Activated CD4-positive, alpha-beta T cell treated with anti-CD3 and anti-CD28 coated beads, Interleukin-2, amount 50 U/mL, for 4 hours (primary cell): ENCODE results near the gene MAGI3.
"Not testable (repeated sequence)": the region's sequence is repeated elsewhere in the genome, so short reads cannot be mapped to it uniquely, and the experiment has no call there.

Source experiments
- DNase-seq, 2 experiments: peaks; one replicate each; pipeline ENCODE4 v3.0.0-alpha.2; 2020

MAGI3 gene

GRCh38 chr1:113519556-113519955 lies 129.2 kb downstream of the MAGI3 start:
- no peak for DNase-seq

GRCh38 chr1:113530021-113530420 lies 139.7 kb downstream of the MAGI3 start:
- no peak for DNase-seq

GRCh38 chr1:113531321-113531720 lies 141.0 kb downstream of the MAGI3 start:
- no peak for DNase-seq

- no peak for DNase-seq
Observed at GRCh38 chr1:113533061-113533460, 142.7 kb downstream of the MAGI3 start.

- no peak for DNase-seq
Observed at GRCh38 chr1:113534130-113534817, 144.0 kb downstream of the MAGI3 start.

GRCh38 chr1:113534875-113535274 lies 144.6 kb downstream of the MAGI3 start:
- DNase-seq, result no peak

GRCh38 chr1:113536182-113536780 lies 146.0 kb downstream of the MAGI3 start:
- no peak for DNase-seq

- DNase-seq, result no peak
Observed at GRCh38 chr1:113538225-113538624, 147.9 kb downstream of the MAGI3 start.

GRCh38 chr1:113540335-113540734 lies 150.0 kb downstream of the MAGI3 start:
- no peak for DNase-seq

- DNase-seq, result no peak
Observed at GRCh38 chr1:113541106-113541505, 150.8 kb downstream of the MAGI3 start.

- DNase-seq, result no peak
Observed at GRCh38 chr1:113542221-113542701, 151.9 kb downstream of the MAGI3 start.

- no peak for DNase-seq
Observed at GRCh38 chr1:113543110-113543509, 152.8 kb downstream of the MAGI3 start.

- DNase-seq, result no peak
Observed at GRCh38 chr1:113545210-113545609, 154.9 kb downstream of the MAGI3 start.

- DNase-seq, result no peak
Observed at GRCh38 chr1:113545626-113546025, 155.3 kb downstream of the MAGI3 start.

GRCh38 chr1:113551728-113552127 lies 161.4 kb downstream of the MAGI3 start:
- no peak for DNase-seq

GRCh38 chr1:113552244-113552643 lies 161.9 kb downstream of the MAGI3 start:
- no peak for DNase-seq

- no peak for DNase-seq
Observed at GRCh38 chr1:113557187-113557586, 166.9 kb downstream of the MAGI3 start.

GRCh38 chr1:113565621-113566020 lies 175.3 kb downstream of the MAGI3 start:
- no peak for DNase-seq

- DNase-seq, result no peak
Observed at GRCh38 chr1:113567427-113567826, 177.1 kb downstream of the MAGI3 start.

- not testable (repeated sequence) for DNase-seq
Observed at GRCh38 chr1:113575744-113576260, 185.5 kb downstream of the MAGI3 start.

- DNase-seq, result no peak
Observed at GRCh38 chr1:113576271-113576670, 186.0 kb downstream of the MAGI3 start.

GRCh38 chr1:113579256-113580018 lies 189.1 kb downstream of the MAGI3 start:
- no peak for DNase-seq

- DNase-seq, result no peak
Observed at GRCh38 chr1:113581323-113581722, 191.0 kb downstream of the MAGI3 start.

- no peak for DNase-seq
Observed at GRCh38 chr1:113582084-113582483, 191.8 kb downstream of the MAGI3 start.
